GM12891 (cell line): ENCODE data around the gene SERPINC1.
"Not testable (repeated sequence)": the region's sequence is repeated elsewhere in the genome, so short reads cannot be mapped to it uniquely, and the experiment has no call there.

Source experiments
- PAX5 ChIP-seq: IDR thresholded peaks from 2 replicates; pipeline ENCODE4 v1.6.1; 2011; ENCODE audit warnings: low read length, moderate library complexity, mild to moderate bottlenecking; ENCODE audit not compliant: insufficient read depth, severe bottlenecking
- POLR2A ChIP-seq: IDR thresholded peaks from 2 replicates; pipeline ENCODE4 v1.6.1; 2011; ENCODE audit warnings: low read depth, low read length, control low read depth
- POLR2AphosphoS5 ChIP-seq: IDR thresholded peaks from 2 replicates; pipeline ENCODE4 v1.6.1; 2011; ENCODE audit warnings: low read depth, low read length, control low read depth
- POU2F2 ChIP-seq: IDR thresholded peaks from 2 replicates; pipeline ENCODE4 v1.6.1; 2011; ENCODE audit warnings: low read depth, mild to moderate bottlenecking, control low read depth, low read length, moderate library complexity
- SPI1 ChIP-seq: IDR thresholded peaks from 2 replicates; pipeline ENCODE4 v1.6.1; 2011; ENCODE audit warnings: low read depth, low read length, control low read depth
- TAF1 ChIP-seq: IDR thresholded peaks from 2 replicates; pipeline ENCODE4 v1.6.1; 2011; ENCODE audit warnings: low read depth, low read length, control low read depth

GRCh38 chr1:173859547-173859946 is 57.6 kb downstream of the SERPINC1 start:
- TF ChIP-seq POLR2A, POLR2AphosphoS5, TAF1, POU2F2, SPI1, PAX5: not testable (repeated sequence)
